Measurements from ENCODE around the gene CTNND2.

CTNND2 gene

DNA sequence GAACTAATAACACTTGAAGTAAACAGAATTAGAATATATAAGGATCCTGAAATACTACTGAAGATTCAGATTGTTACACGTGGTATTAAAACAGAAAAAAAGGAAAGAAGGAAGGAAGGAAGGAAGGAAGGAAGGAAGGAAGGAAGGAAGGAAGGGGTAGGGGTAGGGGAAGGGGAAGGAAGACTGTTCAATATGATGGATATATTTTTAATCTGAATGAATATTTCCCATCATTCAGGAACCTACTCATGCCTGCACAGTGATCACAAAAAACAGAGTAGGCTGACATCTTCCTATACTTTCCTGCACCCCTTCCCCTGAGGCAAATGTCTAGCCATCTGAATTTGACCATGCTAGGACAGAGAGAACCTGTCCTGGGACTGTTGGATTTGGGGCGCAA, 133.9 kb downstream of the CTNND2 start:
- no peak for DNase-seq (ENCODE audit: low read depth)

DNA sequence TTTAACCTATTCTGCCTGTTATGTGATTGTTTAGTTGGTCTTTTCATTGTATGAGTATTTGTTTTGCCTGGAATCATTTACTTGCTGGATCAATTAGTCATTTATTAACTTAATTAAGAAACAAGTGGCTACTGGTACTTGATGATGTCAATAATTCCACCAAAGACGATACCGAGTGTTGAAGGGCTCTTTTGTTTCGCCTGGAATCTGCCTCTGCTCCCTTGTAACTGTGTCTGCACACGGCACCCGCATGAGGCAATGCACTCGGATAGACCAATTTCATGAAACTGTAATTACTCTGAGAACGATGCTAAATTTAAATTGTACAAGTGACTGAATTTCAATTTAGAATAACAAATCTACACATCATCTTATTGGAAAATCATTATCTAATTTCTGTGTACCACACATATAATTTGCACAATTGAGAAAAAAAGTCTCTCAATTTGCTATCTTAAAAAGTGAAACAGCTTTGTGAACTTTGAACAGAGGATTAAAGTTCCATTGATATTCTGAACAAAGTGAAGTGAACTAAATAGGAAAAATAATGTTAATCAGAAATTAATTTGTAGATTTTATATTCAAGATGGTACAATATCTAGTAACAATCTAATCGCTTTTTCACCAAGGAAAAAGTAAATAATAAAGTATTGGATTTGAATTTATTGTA, 143.2 kb downstream of the CTNND2 start:
- no peak for DNase-seq (ENCODE audit: low read depth)

GRCh38 chr5:11758321-11758720, 145.9 kb downstream of the CTNND2 start:
- no peak for DNase-seq (ENCODE audit: low read depth)

GRCh38 chr5:11757661-11758060, 146.6 kb downstream of the CTNND2 start:
- no peak for DNase-seq (ENCODE audit: low read depth)

DNA sequence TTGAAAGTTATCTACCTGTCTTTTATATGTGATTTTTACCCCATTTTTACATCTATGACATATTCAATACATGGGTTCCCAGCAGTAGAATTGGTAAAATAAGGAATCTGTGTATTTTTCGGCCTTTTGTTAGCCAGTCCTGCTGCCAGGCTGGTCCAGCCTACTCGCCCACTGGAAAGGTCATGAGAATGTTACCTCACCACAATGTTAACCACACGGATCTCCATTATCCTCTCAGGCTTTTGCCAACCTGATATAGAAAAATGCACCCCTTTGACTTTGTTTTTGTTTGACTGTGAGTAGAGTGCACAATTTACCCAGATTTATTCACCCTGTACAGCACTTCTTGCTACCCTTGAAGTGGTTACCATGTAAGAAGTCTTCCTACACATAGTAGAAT, 167.2 kb downstream of the CTNND2 start:
- DNase-seq (ENCODE audit: low read depth) = no peak

DNA sequence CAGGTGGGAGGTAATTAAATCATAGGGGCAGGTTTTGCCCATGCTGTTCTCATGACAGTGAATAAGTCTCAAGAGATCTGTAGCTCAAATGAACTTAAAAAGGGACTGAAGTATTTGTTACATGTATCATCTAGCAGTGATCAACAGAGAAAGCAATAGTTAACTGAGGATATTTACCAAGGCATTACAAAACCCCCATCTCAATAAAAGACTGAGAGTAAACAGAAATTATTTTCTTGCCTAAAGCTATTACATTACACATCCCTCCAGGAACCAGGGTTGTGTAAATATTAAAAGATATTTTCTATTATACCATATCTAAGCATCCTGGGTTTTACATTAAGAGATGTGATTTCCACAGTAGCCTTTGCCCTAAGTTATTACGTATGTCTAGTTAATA, 169.9 kb downstream of the CTNND2 start:
- no peak for DNase-seq (ENCODE audit: low read depth)

GRCh38 chr5:11733840-11734192, 170.4 kb downstream of the CTNND2 start:
- no peak for DNase-seq (ENCODE audit: low read depth)

DNA sequence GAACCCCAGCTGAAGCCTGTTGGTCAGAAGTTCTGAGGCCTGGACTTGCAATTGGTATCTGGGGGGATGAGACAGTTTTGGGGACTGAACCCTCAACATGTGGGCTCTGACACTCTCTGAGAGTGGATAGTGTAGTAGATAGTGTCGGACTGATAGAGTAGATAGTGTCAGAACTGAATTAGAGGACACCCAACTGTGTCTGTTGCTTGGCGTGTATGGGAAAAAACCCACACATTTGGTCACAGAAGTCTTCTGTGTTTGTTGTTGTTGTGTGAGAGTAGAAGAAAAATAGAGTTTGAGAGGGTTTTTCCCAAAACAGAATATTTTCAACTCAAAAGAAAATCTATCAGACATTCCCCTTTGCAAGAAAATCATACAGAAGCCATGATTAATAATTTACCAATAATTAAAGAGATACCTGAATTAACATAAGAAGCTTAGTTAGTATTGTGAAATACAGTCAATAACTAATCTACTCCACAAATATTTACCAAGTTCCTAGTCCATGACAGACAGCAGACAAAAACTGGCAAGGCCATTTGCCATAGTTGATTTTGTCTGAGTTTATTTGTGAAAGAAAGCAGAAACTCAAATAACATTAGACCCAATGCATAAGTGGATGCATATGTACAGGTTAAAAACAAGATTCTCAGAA, 170.9 kb downstream of the CTNND2 start:
- DNase-seq (ENCODE audit: low read depth) = no peak

DNA sequence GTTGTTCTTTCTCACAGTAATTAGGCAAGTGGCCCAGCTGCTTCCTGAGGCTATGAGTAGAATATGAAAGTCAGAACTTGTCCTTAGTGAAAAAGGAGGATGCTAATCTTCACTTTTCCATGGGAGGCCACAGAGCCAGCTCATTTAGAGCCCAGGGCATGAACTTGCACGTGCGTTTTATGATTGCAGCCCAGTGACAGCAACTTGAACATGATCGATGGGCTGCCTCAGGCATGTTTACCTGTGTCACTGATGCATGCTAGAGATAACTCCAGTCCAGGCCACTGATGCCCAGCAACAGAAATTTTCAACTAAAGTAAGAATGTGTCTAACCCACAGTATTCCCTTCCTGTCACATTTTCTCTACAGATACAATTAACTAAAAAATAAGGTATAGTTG, 179.3 kb downstream of the CTNND2 start:
- DNase-seq (ENCODE audit: low read depth) = no peak

DNA sequence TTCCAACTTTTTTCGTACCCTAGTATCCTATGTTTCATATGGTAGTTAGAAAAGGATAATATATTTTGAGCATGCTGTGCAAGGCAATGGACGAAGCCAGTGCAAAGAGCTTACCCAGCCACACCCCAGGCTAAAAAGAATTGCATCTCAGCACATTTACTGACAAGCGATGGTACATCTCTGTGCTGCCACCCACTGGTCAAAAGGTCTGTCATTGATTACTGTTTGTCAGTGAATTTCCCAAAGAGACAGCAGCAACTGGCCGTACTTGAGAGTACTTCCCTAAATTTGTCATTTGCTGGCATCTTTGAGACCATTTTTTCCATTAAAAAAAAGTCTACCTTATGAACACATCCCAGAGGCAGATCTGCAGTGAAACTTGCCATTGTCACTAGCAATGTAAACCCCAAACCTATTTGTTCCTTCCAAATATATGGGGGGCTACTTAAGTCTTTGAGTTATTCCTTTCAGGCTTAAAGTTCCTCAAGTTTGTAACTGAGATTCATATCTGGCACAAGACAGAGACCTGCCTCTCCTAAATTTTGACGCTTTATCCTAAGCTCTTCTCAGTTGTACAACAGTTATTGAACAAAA, 184.3 kb downstream of the CTNND2 start:
- no peak for DNase-seq (ENCODE audit: low read depth)

- DNase-seq (ENCODE audit: low read depth) = no peak
Measured at GRCh38 chr5:11715461-11716196, 188.6 kb downstream of the CTNND2 start.

GRCh38 chr5:11711932-11712331, 192.3 kb downstream of the CTNND2 start:
- no peak for DNase-seq (ENCODE audit: low read depth)

- DNase-seq (ENCODE audit: low read depth) = no peak
Measured at GRCh38 chr5:11709021-11709420, 195.2 kb downstream of the CTNND2 start.

GRCh38 chr5:11704916-11705315, 199.3 kb downstream of the CTNND2 start:
- no peak for DNase-seq (ENCODE audit: low read depth)

GRCh38 chr5:11700391-11700790, 203.9 kb downstream of the CTNND2 start:
- no peak for DNase-seq (ENCODE audit: low read depth)

- no peak for DNase-seq (ENCODE audit: low read depth)
Measured at GRCh38 chr5:11692636-11693035, 211.6 kb downstream of the CTNND2 start.

- DNase-seq (ENCODE audit: low read depth) = no peak
Measured at GRCh38 chr5:11687498-11687897, 216.7 kb downstream of the CTNND2 start.

DNA sequence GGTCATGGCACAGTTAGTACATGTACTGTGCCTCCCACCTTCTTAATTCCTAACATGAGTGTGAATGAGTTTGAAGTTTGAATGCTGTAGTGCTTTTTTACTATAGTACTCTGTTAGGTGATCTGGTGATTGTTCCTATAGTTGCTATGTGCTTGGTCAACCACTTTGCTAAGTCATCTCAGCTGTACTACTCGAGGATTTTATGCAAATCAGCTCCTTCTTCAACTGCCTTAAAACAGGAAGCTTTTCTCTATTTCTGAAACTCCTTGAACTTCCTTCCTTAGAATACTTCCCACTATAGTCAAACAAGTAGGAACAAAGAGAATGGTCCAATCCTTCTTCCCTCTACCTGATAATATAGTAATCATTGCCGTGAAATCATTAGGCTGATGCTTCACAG, 219.6 kb downstream of the CTNND2 start:
- DNase-seq (ENCODE audit: low read depth) = no peak

GRCh38 chr5:11683666-11684065, 220.6 kb downstream of the CTNND2 start:
- DNase-seq (ENCODE audit: low read depth) = no peak

- DNase-seq (ENCODE audit: low read depth) = no peak
Measured at GRCh38 chr5:11681796-11682195, 222.4 kb downstream of the CTNND2 start.

DNA sequence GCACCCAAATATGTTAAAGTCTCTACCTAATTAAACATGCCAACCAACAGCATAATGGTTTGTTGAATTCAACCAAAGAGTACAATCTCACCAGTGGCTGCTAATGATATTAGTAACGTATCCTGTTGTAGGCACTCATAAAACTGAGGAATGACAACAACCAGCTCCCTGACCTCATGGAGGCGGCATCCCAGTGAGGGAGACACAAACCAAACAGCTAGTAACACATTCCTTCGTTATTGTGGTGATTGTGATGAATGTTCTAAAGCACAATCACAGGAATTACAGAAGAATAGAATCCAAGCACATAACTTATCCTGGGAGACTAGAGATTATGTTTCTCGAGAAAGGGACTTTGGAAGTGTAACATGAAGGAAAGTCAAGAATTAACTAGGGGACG, 224.6 kb downstream of the CTNND2 start:
- DNase-seq (ENCODE audit: low read depth) = no peak

- no peak for DNase-seq (ENCODE audit: low read depth)
Measured at GRCh38 chr5:11675184-11675583, 229.1 kb downstream of the CTNND2 start.
